ENCODE data around the gene GATA5.

The GATA5 gene

DNA sequence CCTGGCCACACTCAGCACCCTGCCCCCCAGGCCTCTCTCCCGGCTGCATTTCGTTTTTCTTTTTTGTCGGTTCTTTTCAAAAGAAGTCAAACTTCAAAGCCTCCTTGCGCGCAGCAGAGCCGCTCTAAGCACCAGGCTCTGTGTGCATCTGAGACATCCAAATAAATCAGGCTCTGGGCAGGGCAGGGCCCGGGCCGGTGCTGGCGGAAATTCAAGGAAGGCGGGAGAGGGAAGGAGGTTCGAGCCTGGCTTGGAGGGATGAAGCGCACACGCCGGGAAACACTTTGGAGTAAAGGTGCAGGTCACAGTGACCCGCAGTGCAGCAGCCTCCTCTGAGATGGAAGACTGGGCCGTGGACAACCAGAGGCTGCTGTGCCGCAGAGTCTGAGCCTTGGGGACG, 5.8 kb downstream of the GATA5 start:
- no peak for DNase-seq

DNA sequence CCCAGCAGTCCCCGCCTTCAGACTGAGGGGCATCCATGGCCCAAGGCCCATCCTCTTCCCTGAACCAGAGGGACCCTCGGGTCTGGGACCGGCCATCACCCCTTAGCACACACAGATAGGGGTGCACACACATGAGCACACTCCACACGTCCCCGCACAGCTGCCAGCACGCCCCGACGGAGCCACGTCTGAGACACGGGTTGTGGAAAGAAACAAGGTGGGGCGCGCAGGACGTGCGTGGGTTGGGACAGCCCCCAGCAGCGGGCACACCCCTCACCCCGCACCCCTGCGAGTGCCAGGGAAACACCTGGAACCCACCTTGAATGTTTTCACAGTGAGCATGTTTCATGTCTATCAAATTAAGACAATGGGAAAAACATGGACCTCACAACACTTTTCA, 6.4 kb downstream of the GATA5 start:
- no peak for DNase-seq

DNA sequence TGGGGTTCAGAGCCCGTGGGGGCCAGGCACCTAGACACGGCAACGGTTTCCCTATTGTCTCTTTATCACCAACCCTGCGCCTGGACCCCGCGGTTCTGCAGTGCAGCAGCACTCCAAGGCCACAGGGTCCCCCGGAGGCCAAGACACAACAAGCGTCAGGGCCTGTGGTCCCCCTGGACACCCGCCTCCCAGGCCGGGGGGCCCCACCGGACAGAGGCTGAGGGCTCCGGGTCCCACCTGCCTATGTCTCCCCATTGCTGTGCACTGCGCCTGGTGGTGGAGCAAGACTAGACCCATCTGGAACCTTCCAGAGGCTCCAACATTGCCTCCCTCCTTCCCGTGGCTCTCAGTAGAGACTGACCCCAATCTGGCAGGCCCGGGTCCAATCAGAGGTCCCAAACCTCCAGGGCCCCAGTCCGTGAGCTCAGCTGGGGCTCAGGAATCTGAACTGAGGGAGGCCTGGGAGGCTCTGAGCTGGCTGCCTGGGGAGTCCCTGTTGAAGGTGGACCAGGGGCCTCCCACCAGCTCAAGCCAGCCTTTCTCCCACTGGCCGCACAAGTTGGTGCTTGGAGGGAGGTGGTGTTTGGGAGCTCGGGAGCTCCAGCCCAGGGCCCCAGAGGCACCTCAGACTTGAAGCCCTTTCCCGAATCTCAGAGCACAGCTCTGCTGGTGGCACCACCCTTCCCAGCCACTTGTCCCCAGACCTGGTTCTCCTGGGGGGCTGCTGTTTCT, 8.8 kb downstream of the GATA5 start:
- no peak for DNase-seq

DNA sequence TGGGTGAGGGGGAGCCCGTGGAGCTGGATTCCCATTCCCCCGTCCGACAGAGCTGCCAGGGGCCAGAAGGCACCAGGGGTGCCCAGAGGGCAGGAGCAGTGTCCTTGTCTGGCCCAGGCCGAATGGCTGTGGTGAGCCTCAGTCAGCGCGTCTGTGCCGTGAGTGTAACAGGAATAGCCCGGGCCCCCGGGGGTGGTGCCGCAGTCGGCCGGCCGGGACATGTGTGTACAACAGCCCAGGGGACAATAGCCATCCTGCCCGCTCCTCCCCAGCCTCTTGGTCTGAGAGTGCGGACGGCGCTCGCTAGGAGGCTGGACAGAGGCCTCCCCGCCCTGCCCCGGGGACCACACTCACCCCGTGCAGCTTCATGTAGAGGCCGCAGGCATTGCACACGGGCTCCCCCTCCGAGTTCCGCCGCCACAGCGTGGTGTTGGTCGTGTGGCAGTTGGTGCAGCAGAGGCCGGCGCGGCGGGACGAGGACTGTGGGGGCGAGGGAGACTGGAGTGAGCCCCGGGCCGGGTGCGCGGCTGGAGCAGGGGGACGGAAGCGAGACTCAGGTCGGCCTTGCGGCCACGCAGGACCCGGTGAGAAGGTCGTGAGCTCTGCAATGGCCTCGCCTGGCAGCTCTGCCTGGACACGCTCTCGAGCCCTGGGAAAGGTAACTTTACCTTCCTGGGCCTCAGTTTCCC, 9.6 kb downstream of the GATA5 start:
- no peak for DNase-seq

DNA sequence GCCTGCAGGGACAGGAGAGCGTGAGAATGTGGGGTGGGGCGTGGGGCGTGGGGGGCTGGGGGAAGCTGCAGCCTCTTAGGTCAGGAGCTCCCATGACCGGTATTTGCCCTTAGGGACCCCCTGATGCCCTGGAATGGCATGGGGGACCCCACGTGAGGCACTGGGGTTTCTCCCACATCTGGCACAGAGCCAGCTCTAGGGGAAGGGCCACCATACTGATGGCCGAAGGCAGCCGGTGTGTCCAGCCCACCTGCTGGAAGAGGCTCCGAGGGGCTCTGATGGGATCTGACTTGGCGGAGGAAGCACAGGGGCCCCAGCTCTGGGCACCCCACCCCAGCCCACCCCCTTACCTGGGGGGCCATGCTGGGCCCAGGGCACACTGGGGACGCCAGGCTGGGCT, 10.8 kb downstream of the GATA5 start:
- DNase-seq, result no peak

DNA sequence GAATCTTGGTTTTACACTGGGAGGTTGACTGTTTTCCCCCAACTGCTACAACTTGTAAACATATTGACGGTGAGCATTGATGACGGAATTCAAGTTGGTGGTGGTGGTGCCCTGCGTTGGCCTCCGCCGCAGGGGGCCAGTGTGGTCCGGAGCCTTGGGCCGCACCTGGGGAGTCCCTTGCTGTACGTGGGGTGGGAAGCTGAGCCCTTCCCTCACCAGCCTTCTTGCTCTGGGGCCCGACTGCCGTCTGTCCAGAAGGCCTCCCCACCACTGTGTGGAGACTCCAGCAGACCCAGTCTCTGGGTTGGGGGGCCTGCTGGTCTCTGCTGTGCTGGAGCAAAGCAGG, 11.4 kb downstream of the GATA5 start:
- no peak for DNase-seq

DNA sequence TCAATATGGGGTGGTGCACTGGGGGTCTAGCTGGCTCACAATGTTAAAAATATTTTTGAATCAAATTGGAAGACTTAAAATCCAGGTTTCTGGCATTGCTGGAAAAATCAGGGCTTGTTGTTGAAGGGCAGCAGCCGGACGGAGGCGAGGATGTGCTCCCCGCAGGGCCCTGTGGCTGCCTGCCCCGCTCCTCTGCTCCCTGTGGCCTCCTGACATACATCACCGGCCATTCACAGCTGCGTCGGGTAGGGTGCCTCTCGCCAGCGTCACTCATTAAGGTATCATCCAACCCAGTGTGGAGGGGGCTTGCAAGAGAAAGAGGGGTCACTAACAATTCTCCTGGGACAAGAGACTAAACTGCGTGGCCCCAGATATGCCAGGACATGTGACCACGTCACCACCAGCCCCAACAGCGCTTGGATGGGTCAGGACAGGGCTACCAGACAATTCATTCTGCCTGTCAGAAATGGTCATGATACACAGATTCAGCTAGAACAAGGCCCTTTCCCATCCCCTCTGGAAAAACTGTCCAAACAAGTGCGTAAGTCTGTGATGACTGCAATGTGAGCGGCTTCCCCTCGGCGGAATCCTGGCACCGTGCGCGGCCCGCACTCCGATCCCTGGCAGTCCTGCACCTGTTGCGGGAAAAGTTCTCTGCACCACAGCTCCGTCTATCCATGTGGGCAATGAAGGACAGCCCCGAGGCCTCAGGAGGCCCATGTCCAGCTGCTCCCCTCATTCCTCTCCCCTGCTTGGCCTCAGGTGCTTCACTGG, 12.0 kb downstream of the GATA5 start:
- no peak for DNase-seq

DNA sequence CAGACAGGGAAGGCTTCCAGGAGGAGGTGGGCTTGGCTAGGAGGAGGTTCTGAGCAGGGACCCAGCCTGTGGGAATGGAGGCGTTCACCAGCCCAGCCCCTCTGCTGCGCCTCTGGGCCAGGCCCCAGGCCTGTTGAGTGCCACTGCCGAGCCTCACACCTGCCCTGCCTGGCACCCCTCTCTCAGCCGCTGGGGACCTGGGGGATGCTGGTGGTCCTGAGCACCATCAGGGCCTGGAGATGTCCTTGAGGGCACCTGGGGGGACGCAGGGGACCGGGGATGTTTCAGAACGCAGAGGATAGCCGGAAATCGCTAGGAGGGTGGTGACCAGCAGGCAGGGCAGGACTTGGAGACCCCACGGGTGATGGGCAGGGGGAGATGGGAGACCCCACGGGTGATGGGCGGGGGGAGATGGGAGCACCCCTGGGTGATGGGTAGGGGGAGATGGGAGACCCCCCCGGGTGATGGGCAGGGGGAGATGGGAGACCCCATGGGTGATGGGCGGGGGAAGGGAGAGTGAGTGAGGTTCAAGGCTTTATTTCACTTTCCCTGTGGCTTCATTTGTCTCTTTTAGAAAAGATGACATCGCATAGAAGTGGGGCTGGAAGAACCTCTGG, 12.7 kb downstream of the GATA5 start:
- no peak for DNase-seq

DNA sequence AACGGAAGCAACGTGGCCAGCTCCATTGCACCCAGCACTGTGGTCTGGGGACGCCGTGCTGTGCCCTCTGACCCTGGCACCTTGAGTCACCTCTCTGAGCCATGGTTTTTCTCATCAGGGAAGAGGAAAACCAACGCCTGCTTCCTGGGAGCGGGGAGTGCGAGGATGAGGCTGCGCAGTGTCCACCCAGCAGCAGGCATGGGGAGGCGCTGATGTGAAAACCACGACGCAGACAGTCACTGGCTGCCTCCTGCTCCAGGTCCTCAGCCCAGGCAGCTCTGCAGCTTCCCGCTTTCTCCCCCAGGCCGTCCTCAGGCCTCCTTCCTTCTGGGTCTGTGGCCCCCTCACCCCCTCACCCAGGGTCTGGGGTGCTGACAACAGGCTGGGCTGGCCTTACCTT, 14.0 kb downstream of the GATA5 start:
- no peak for DNase-seq

DNA sequence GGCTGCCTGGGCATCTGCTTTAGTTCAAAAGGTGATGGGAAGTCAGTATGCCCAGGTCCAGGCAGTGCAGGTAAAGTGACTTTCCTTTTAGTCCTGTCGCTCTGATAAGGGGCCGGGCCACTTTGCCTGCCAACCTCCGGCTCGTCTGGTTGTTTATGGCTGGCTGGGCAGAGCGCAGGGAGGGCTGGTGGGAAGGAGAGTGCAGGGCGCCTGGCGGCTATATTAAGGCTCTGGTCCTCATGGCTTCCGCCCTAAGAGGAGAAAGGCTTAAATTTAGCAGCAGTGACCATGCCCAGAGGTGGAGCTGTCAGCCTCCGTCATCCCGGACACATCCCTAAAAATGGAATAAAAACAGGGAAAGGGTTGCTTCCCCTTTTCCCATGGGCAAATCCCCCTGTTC, 14.6 kb downstream of the GATA5 start:
- DNase-seq, result no peak

DNA sequence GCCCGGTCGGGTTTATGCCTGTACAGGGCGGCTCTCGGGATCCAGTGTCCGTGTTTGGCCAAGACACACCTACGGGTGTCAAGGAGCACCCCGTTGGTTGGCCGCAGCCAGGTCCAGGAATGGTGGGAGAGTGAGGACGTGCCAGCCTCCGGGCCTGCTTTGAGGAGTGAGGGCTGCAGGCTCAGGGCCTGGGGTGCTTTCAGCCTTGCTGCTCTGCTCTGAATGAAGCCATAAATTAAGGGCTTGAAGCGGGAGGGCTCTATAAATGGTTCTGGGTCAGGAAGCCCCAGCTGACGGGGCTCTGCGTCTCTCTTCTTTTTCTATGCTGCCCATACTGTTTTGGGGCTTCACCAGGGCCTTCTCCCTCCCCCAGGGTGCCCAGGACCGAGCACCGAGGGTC, 15.1 kb downstream of the GATA5 start:
- no peak for DNase-seq

DNA sequence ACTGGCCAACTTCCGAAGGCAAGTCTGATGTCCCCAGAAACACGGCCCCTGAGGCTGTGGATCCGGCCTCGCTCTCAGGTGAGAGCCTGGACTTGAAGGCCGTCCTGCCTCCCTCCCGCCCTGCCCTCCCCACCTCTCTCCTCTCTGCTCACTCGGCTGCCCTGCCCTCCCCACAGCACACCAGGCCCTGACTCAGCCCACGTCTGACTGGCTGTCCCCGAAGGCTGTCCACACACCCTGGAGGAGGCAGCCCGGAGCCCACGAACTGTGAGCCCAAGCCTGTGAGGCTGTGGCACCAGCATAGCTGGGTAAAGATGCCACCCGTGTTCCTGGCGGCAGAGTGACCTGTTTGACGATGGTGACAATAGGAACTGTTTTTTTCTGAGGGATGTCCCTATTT, 16.3 kb downstream of the GATA5 start:
- no peak for DNase-seq

DNA sequence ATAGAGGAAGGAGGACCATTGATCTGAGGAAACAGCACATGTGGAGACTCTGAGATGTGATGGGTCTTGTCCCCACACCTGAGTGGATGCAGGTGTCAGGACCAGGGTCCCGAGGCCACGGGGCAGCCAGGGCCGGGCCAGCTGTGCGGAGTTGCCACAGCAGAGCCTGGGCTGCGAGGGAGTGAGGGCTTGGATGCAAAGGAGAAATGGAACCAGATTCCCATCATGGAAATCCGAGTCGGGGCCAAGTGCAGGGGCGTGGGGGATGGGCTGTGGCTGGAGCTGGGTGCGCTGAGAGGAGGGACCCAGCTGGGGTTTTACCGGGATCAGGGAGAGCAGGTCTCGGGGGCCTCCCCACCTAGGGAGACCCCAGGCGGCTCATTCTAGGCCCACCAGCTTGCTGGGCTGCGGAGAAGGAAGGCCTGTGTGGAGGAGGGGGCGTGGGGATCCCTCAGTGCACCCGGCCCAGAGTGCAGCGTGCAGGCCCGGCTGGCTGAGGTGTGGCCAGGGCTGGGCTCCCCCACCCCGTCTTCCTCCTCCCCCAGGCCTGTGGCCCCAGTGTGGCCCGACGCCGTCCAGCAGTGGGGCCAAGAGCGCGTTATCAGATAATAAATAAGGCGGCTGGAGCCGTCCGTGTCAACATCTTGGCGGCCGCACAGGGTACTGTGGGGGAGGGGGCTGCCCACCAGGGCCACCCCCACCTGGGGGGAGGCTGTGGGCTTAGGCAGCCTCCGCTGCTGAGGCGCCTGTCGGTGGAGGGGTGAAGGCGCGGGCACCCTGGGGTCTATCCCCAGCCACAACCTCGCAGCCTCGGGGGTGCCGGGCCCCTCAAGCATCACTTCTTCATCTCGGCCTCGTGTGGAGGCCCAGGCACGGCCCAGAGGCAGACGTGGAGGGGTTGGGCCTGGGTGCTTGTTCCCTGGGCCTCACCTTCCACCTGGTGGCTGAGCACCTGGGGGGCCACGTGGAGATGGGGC, 17.2 kb downstream of the GATA5 start:
- DNase-seq, result no peak

DNA sequence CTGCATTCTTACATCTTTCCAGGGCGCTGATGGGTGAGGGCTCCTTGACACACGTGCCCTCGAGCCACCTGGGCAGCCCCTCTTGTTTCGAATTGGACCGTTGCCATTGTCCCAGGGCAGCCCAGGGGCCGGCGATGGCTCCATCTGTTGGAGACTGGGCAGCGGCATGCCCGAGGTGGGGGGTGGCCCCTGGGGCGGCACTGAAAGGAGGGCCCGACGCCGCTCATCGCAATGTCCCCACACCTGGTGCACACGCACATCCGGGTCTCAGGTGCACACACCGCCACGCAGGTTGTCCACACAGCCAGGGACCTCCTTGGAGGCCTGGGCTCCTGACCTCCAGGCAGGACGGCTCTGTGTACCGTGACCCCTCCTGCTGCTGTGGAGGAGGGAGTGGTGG, 18.0 kb downstream of the GATA5 start:
- no peak for DNase-seq

DNA sequence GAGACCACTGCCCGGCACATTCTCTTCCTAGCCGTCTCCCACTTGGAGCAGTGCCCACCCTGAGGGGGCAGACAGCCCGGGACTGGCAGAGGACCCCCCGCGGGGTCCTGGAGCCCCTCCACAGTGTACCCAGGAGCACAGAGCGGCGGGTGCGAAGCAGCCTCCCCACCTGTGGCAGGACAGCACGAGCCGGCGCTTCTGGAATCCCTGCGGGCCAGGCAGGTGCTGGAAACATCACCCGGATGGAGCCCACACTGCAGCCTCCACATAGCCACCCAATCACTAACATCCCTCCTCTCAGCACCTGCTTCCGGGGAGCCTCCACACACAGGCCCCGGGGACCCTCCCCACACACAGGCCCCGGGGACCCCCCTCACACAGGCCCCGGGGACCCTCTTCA, 18.7 kb downstream of the GATA5 start:
- no peak for DNase-seq

DNA sequence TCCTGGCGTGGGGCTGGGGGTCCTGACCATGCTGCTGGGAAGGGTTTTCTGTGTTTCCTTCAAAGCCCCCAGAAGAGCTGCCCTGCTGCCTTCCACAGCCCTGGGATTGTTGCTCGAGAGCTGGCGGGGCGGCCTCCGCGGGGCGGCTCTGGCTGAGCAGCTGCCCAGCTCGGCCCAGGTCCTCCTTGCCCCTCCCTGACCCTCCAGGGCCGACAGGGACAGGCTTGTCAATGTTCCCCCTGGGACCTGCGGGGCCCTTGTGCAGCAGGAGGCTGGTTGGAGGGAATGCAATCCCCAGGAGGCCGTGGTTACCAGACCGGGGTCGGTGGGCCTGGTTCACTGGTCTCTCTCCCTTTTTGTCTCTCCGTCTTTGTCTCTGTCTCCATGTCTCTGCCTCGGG, 19.9 kb downstream of the GATA5 start:
- DNase-seq, result no peak

DNA sequence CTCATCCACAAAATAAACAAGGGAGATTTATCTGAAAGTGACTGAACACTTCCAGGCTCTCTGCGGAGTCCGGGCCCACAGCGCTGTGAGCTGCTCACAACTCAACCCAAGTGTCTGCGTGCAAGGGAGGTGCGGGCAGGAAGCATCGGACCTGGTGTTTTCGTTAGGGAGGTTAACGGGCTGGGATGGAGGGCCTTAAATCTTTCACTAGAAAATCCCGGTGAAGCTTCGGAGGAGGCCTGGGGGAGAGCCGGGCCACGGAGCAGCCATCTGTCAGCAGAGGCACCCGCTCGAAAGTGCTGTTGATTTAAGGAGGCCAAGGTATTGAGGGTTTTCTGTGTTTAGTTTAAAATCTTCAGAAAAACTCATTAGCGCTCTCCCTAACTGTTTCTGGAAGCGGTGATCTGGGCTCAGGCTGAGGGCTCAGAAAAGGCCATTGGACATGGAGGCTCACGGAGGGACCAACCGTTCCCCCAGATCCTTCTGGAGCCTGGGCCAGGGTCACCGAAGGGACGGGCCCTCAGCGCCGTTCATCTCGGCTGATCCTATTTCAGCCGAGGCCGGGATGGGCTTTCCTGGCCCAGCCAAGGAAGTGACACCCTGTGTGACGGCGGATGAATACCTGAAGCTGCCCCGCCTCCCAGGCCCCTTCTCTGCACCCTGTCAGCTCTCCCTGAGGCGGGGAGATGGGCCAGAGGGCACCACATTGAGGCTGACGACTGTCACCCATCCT, 20.7 kb downstream of the GATA5 start:
- DNase-seq, result no peak

DNA sequence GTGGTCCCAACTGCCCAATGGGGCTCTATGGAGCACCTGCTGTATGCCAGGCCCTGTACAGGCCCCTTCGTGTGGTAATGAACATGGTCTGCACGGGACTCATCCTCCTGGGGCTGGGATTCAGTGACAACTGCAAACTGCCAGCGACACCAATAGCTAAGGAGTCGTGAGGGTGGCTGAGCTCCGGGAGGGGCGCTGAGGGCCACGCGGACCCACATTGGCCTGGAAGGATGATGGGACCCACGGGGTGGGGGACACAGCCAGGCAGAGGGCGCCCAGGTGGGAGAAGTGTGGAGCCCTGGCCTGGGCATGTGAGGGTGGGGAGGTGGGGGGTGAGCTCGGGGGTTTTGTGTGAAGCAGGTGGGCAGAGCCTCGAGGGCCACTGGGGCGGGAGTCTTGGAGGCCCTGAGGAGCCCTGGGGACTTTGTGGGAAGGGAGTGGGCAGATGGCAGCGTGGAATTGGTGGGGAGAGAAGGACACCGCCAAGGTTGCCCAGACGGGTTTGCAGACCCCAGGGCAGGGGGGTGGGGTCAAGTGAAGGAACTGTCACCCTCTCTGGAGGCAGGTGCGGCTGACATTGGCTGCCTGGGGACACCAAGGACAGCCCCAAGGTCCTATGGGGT, 22.5 kb downstream of the GATA5 start:
- no peak for DNase-seq

DNA sequence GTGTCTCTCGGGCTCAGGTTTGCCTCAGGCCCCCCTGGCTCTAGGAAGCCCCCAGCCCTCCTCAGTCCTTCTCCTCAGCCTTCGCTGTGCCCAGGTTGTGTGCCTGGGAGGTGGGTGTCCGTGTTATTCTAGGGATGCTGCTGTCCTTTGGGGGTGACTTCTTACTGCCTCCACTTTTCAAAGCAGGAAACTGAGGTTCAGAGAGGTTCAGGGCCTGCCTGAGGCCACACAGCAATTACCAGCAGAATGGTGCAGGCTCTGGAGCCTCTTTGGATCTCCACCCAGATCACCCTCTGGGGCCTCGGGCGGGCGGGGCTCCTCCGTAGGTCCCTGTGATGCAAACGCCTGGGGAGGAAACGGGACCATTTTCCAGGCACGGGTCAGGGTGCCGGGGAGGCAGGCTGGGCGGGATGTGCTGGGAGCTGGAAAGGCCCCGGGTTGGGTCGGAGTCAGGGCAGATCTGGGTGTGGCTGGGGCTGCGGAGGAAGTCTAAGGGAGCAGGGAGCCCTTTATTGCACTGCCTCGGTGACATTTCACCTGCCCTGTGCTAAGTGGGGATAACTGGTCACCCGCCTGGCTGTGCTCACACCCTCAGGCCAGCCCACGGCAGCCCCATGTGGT, 23.2 kb downstream of the GATA5 start:
- DNase-seq, result no peak

DNA sequence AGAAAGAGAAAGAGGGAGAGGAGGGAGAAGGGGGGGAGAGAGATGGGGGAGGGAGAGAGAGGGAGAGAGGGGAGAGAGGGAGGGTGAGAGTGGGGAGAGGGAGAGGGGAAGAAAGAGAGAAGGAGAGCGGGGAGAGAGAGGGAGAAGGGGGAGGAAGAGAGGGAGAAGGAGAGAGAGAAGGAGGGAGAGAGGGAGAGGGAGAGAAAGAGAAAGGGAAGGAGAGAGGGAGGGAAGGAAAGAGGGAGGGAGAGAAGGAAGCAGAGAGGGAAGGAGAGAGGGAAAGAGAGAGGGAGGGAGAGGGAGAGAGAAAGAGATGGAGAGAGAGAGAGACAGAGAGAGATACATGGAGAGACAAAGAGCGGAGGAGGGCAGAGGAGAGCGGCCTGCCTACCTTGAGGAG, 23.8 kb downstream of the GATA5 start:
- no peak for DNase-seq

All from activated CD4-positive, alpha-beta T cell treated with anti-CD3 and anti-CD28 coated beads, Interleukin-2, amount 50 U/mL, for 1 hour (primary cell).